OCI-LY1 (cell line): ENCODE results near the gene SH3RF1.

Experiments
- H2AFZ ChIP-seq: fragments of 200-600 bp; sonication (generic), shearing (Covaris generic); 2 replicates; pipeline ENCODE4 v1.6.0; 2014; ENCODE audit warnings: antibody characterized with exemption, mild to moderate bottlenecking, low read length
- H3F3A ChIP-seq: fragments of 200-600 bp; sonication (generic), shearing (Covaris generic); 2 replicates; pipeline ENCODE4 v1.6.0; 2014; ENCODE audit warnings: mild to moderate bottlenecking, antibody characterized with exemption, low read length, moderate library complexity; ENCODE audit not compliant: insufficient read depth
- H3K27ac ChIP-seq: fragments of 200-600 bp; sonication (generic); 2 replicates; pipeline ENCODE4 v1.5.1; 2014; ENCODE audit warnings: low read length, mixed run types, mild to moderate bottlenecking, low read depth; ENCODE audit not compliant: poor library complexity, severe bottlenecking
- H3K27me3 ChIP-seq: fragments of 200-600 bp; sonication (generic); 2 replicates; pipeline ENCODE4 v1.6.0; 2014; ENCODE audit warnings: antibody characterized with exemption, mild to moderate bottlenecking, low read length, moderate library complexity; ENCODE audit not compliant: insufficient read depth
- H3K36me3 ChIP-seq: fragments of 200-600 bp; sonication (generic); 2 replicates; pipeline ENCODE4 v1.6.1; 2014; ENCODE audit warnings: mild to moderate bottlenecking, antibody characterized with exemption, low read length, moderate library complexity, mixed read lengths; ENCODE audit not compliant: insufficient read depth
- H3K4me1 ChIP-seq: fragments of 200-600 bp; sonication (generic); 2 replicates; pipeline ENCODE4 v1.5.1; 2014; ENCODE audit warnings: mild to moderate bottlenecking, low read length, moderate library complexity; ENCODE audit not compliant: insufficient read depth, severe bottlenecking
- H3K4me2 ChIP-seq: fragments of 200-600 bp; sonication (generic), shearing (Covaris generic); 2 replicates; pipeline ENCODE4 v1.6.1; 2014; ENCODE audit warnings: low read length
- H3K4me3 ChIP-seq: fragments of 200-600 bp; sonication (generic); 2 replicates; pipeline ENCODE4 v1.5.1; 2014; ENCODE audit warnings: low read length, low read depth, mild to moderate bottlenecking, mixed read lengths; ENCODE audit not compliant: poor library complexity, severe bottlenecking
- H3K79me2 ChIP-seq: fragments of 200-600 bp; shearing (Covaris generic); 2 replicates; pipeline ENCODE4 v1.6.1; 2016; ENCODE audit warnings: mixed run types, low read length, mixed read lengths; ENCODE audit not compliant: insufficient read depth
- H3K9ac ChIP-seq: fragments of 200-600 bp; sonication (generic), shearing (Covaris generic); 2 replicates; pipeline ENCODE4 v1.6.1; 2014; ENCODE audit warnings: mild to moderate bottlenecking, low read length, mixed read lengths
- H3K9me2 ChIP-seq: fragments of 200-600 bp; sonication (generic), shearing (Covaris generic); 2 replicates; pipeline ENCODE4 v1.6.1; 2014; ENCODE audit warnings: low read depth, mild to moderate bottlenecking, low read length, mixed read lengths
- H3K9me3 ChIP-seq: fragments of 200-600 bp; shearing (Covaris generic); 2 replicates; pipeline ENCODE4 v1.6.1; 2014; ENCODE audit warnings: low read length, mixed read lengths
- H4K20me1 ChIP-seq: fragments of 200-600 bp; sonication (generic), shearing (Covaris generic); 2 replicates; pipeline ENCODE4 v1.6.0; 2016; ENCODE audit warnings: mild to moderate bottlenecking, low read length; ENCODE audit not compliant: insufficient read depth
- CTCF ChIP-seq: fragments of 200-600 bp; sonication (generic), shearing (Covaris generic); IDR thresholded peaks from 2 replicates; pipeline ENCODE4 v1.5.1; 2017; ENCODE audit warnings: mild to moderate bottlenecking, antibody characterized with exemption, low read length, moderate library complexity, mixed read lengths
- EZH2 ChIP-seq: fragments of 200-600 bp; sonication (generic), shearing (Covaris generic); IDR thresholded peaks from 2 replicates; pipeline ENCODE4 v1.8.0; 2017; ENCODE audit warnings: borderline replicate concordance, mixed run types, mild to moderate bottlenecking, antibody characterized with exemption, low read length, moderate library complexity, mixed read lengths

SH3RF1 gene

GRCh38 chr4:169160825-169161224 is 109.9 kb downstream of the SH3RF1 start:
- Histone ChIP-seq H2AFZ (no peak overlapping the region), H3K4me3 (no peak overlapping the region), H3K9me3 (no peaks in the 10 kb centered on the region), H3K9ac (no peak overlapping the region), H3K9me2 (no peaks in the 10 kb centered on the region), H3K4me2 (no peak overlapping the region), H3F3A (no peaks in the 10 kb centered on the region), H3K4me1 (no peaks in the 10 kb centered on the region), H3K79me2 (no peaks in the 10 kb centered on the region), H4K20me1 (no peaks in the 10 kb centered on the region), H3K36me3 (no peaks in the 10 kb centered on the region), H3K27me3 (no peaks in the 10 kb centered on the region; the same call in 1 of the 2 replicates), H3K27ac (no peak overlapping the region)
- TF ChIP-seq CTCF (no peak), EZH2 (no peak)

- no peaks in the 10 kb centered on the region for H3K9me2 ChIP-seq
- no peaks in the 10 kb centered on the region for H3K79me2 ChIP-seq
- H3K4me2 ChIP-seq, result no peak overlapping the region
- TF ChIP-seq CTCF (no peak), EZH2 (no peak)
- no peak overlapping the region for H3K9ac ChIP-seq
- H3K9me3 ChIP-seq, result no peaks in the 10 kb centered on the region
- no peak overlapping the region for H3K4me3 ChIP-seq
- no peak overlapping the region for H2AFZ ChIP-seq
- no peaks in the 10 kb centered on the region for H3F3A ChIP-seq
- H3K27me3 ChIP-seq, result no peaks in the 10 kb centered on the region; the same call in 1 of the 2 replicates
- no peaks in the 10 kb centered on the region for H4K20me1 ChIP-seq
- no peaks in the 10 kb centered on the region for H3K4me1 ChIP-seq
- H3K27ac ChIP-seq, result no peak overlapping the region
- no peaks in the 10 kb centered on the region for H3K36me3 ChIP-seq
Observed at GRCh38 chr4:169159624-169160171, 111.1 kb downstream of the SH3RF1 start.

- no peaks in the 10 kb centered on the region for H3F3A ChIP-seq
- no peak overlapping the region for H3K9ac ChIP-seq
- no peaks in the 10 kb centered on the region for H3K4me1 ChIP-seq
- no peak overlapping the region for H3K27ac ChIP-seq
- TF ChIP-seq EZH2 (no peak), CTCF (no peak)
- no peaks in the 10 kb centered on the region for H3K36me3 ChIP-seq
- H3K9me2 ChIP-seq, result no peaks in the 10 kb centered on the region
- H3K79me2 ChIP-seq, result no peaks in the 10 kb centered on the region
- H3K4me3 ChIP-seq, result no peak overlapping the region
- H3K9me3 ChIP-seq, result no peaks in the 10 kb centered on the region
- H3K4me2 ChIP-seq, result no peak overlapping the region
- H2AFZ ChIP-seq, result no peak overlapping the region
- no peaks in the 10 kb centered on the region; the same call in 1 of the 2 replicates for H3K27me3 ChIP-seq
- no peaks in the 10 kb centered on the region for H4K20me1 ChIP-seq
Observed at GRCh38 chr4:169158861-169159260, 111.9 kb downstream of the SH3RF1 start.
